GM21381 (cell line): ENCODE results near the gene CLSTN1.
A peak's percentile ranks its signal among the peaks of the same experiment; 100 is the strongest.
"Not testable (repeated sequence)": the region's sequence is repeated elsewhere in the genome, so short reads cannot be mapped to it uniquely, and the experiment has no call there.

Source experiments
- ATAC-seq: cut with Tn5 transposase; IDR thresholded peaks from one replicate; pipeline ENCODE4 v1.9.1; 2021; ENCODE audit warnings: mild to moderate bottlenecking, moderate library complexity; ENCODE audit not compliant: unreplicated experiment

CLSTN1 gene

GRCh38 chr1:9801909-9802308 is 21.9 kb downstream of the CLSTN1 start:
- ATAC-seq, result no peak

GRCh38 chr1:9798236-9799130 is 25.3 kb downstream of the CLSTN1 start:
- no peak for ATAC-seq

GRCh38 chr1:9797049-9797448 is 26.7 kb downstream of the CLSTN1 start:
- ATAC-seq, result no peak

- ATAC-seq, result no peak
Observed at GRCh38 chr1:9794081-9794480, 29.7 kb downstream of the CLSTN1 start.

GRCh38 chr1:9793291-9793690 is 30.5 kb downstream of the CLSTN1 start:
- no peak for ATAC-seq

GRCh38 chr1:9792156-9793042 is 31.4 kb downstream of the CLSTN1 start:
- ATAC-seq, result no peak

- ATAC-seq, result not testable (repeated sequence)
Observed at GRCh38 chr1:9789700-9790099, 34.1 kb downstream of the CLSTN1 start.

GRCh38 chr1:9787702-9788101 is 36.1 kb downstream of the CLSTN1 start:
- peak; percentile 74 for ATAC-seq

GRCh38 chr1:9785406-9785805 is 38.4 kb downstream of the CLSTN1 start:
- no peak for ATAC-seq

- ATAC-seq, result no peak
Observed at GRCh38 chr1:9784508-9785133, 39.1 kb downstream of the CLSTN1 start.

- ATAC-seq, result no peak
Observed at GRCh38 chr1:9782897-9783296, 40.9 kb downstream of the CLSTN1 start.

GRCh38 chr1:9782116-9782751 is 41.5 kb downstream of the CLSTN1 start:
- no peak for ATAC-seq

GRCh38 chr1:9780554-9781110 is 43.1 kb downstream of the CLSTN1 start:
- ATAC-seq, result no peak

- no peak for ATAC-seq
Observed at GRCh38 chr1:9778905-9779304, 44.9 kb downstream of the CLSTN1 start.

GRCh38 chr1:9776685-9777084 is 47.1 kb downstream of the CLSTN1 start:
- ATAC-seq, result no peak

GRCh38 chr1:9774712-9775679 is 48.8 kb downstream of the CLSTN1 start:
- ATAC-seq, result no peak

- ATAC-seq, result no peak
Observed at GRCh38 chr1:9770298-9770697, 53.5 kb downstream of the CLSTN1 start.

GRCh38 chr1:9768983-9769382 is 54.8 kb downstream of the CLSTN1 start:
- ATAC-seq, result no peak

- ATAC-seq, result no peak
Observed at GRCh38 chr1:9767964-9768668, 55.6 kb downstream of the CLSTN1 start.
